Measurements from ENCODE around the gene BLVRA.

DNA sequence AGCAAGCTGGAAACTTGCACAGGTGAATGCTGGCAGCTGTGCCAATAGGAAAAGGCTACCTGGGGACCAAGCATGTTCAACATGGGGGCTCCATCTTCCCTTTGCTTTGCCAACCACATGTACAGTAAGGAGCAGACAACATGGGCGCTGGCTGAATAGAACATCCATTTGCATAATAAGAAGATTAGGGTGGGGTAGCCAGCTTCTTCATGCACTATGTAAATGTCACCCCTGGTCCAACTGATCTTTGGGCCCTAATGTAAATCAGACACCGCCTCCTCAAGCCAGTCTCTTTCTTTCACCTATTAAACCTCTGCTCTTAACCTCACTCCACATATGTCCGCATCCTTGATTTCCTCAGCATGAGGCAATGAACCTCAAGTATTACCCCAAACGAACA, 84.8 kb downstream of the BLVRA start:
- TF ChIP-seq, protein P1, sequence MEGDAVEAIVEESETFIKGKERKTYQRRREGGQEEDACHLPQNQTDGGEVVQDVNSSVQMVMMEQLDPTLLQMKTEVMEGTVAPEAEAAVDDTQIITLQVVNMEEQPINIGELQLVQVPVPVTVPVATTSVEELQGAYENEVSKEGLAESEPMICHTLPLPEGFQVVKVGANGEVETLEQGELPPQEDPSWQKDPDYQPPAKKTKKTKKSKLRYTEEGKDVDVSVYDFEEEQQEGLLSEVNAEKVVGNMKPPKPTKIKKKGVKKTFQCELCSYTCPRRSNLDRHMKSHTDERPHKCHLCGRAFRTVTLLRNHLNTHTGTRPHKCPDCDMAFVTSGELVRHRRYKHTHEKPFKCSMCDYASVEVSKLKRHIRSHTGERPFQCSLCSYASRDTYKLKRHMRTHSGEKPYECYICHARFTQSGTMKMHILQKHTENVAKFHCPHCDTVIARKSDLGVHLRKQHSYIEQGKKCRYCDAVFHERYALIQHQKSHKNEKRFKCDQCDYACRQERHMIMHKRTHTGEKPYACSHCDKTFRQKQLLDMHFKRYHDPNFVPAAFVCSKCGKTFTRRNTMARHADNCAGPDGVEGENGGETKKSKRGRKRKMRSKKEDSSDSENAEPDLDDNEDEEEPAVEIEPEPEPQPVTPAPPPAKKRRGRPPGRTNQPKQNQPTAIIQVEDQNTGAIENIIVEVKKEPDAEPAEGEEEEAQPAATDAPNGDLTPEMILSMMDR (IDR thresholded peaks at IDR 0.05) = no peak
- TF ChIP-seq POLR2AphosphoS5 (IDR thresholded peaks at IDR 0.05) (no peak), POLR2A (IDR thresholded peaks at IDR 0.05) (no peak)
